Subcutaneous abdominal adipose tissue (tissue), 5 donors: ENCODE results near the gene MPV17L2.

Experiments
- H3K27ac ChIP-seq: one replicate; pipeline ENCODE4 v1.7.0; 2013; ENCODE audit warnings: low read depth, mild to moderate bottlenecking, inconsistent platforms, low read length, moderate library complexity
- H3K27me3 ChIP-seq, 5 donors: one replicate each; pipeline ENCODE4 v1.7.0; 2013; ENCODE audit warnings: low read length in 5 of 5, inconsistent platforms in 1 of 5; ENCODE audit not compliant: control insufficient read depth in 5 of 5, insufficient read depth in 4 of 5
- H3K36me3 ChIP-seq, 5 donors: one replicate each; pipeline ENCODE4 v1.7.0; 2013; ENCODE audit warnings: low read length in 5 of 5; ENCODE audit not compliant: control insufficient read depth in 5 of 5, insufficient read depth in 5 of 5
- H3K4me1 ChIP-seq, 5 donors: one replicate each; pipeline ENCODE4 v1.7.0; 2013; ENCODE audit warnings: low read length in 5 of 5, mild to moderate bottlenecking in 3 of 5, moderate library complexity in 1 of 5; ENCODE audit not compliant: control insufficient read depth in 5 of 5, insufficient read depth in 5 of 5
- H3K4me3 ChIP-seq, 5 donors: one replicate each; pipeline ENCODE4 v1.7.0; 2013; ENCODE audit warnings: low read length in 5 of 5, low read depth in 1 of 5
- H3K9ac ChIP-seq, 5 donors: one replicate each; pipeline ENCODE4 v1.7.0; 2013; ENCODE audit warnings: low read length in 5 of 5, mild to moderate bottlenecking in 4 of 5, moderate library complexity in 3 of 5
- H3K9me3 ChIP-seq, 5 donors: one replicate each; pipeline ENCODE4 v1.7.0; 2013; ENCODE audit warnings: low read length in 5 of 5; ENCODE audit not compliant: control insufficient read depth in 5 of 5
- donor health status: healthy.
- donor health status: healthy.
- donor health status: healthy.
- donor health status: healthy.
- donor health status: healthy.

The MPV17L2 gene

GRCh38 chr19:18190278-18190677, 2.7 kb upstream of the MPV17L2 start:
- Histone ChIP-seq H3K36me3 (no peaks in the 10 kb centered on the region), H3K4me3 (no peak overlapping the region), H3K9ac (no peak overlapping the region), H3K4me1 (peaks cover 9 to 29% (median 26%) of the 10 kb centered on the region in 5 donors), H3K27me3 (no peaks in the 10 kb centered on the region), H3K27ac (no peak overlapping the region), H3K9me3 (no peaks in the 10 kb centered on the region)

DNA sequence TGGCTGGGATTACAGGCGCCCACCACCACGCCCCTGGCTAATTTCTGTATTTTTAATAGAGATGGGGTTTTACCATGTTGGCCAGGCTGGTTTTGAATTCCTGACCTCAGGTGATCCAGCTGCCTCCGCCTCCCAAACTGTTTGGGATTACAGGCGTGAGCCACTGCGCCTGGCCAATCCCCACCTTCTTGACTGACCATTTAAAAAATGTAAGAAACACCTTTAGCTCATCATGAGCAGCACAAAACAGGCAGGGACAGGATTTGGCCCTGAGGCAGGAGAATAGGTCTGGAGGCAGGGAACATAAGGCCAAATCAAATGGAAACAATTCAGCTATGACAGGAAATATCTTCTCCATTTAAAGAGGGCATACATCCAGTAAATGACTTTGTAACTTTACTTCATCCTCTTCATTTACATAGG, 1.4 kb upstream of the MPV17L2 start:
- no peaks in the 10 kb centered on the region for H3K9me3 ChIP-seq
- peak overlapping the region in 4 of 5 donors; percentile 63 to 78 (median 69) for H3K4me3 ChIP-seq
- peaks cover 9 to 29% (median 26%) of the 10 kb centered on the region in 5 donors for H3K4me1 ChIP-seq
- peak overlapping the region; percentile 96 for H3K27ac ChIP-seq
- H3K36me3 ChIP-seq: peaks cover 0 to 10% (median 8%) of the 10 kb centered on the region in 5 donors
- peak overlapping the region; percentile 38 to 86 (median 70) for H3K9ac ChIP-seq
- H3K27me3 ChIP-seq: no peaks in the 10 kb centered on the region

- Histone ChIP-seq H3K27me3 (no peaks in the 10 kb centered on the region), H3K36me3 (peaks cover 0 to 23% (median 19%) of the 10 kb centered on the region in 5 donors), H3K9me3 (no peaks in the 10 kb centered on the region), H3K4me3 (peak overlapping the region; percentile 74 to 86 (median 81)), H3K9ac (peak overlapping the region in 4 of 5 donors; percentile 65 to 89 (median 71)), H3K4me1 (peaks cover 9 to 29% (median 26%) of the 10 kb centered on the region in 5 donors), H3K27ac (peak overlapping the region; percentile 69)
Measured at GRCh38 chr19:18193388-18194180, 566 bp downstream of the MPV17L2 start.

GRCh38 chr19:18194181-18194530, 1.1 kb downstream of the MPV17L2 start:
- Histone ChIP-seq H3K9ac (peak overlapping the region in 2 of 5 donors; percentile 68 to 89), H3K4me3 (peak overlapping the region; percentile 74 to 86 (median 81)), H3K27ac (no peak overlapping the region), H3K9me3 (no peaks in the 10 kb centered on the region), H3K4me1 (peaks cover 9 to 29% (median 26%) of the 10 kb centered on the region in 5 donors), H3K27me3 (no peaks in the 10 kb centered on the region), H3K36me3 (peaks cover 0 to 27% (median 21%) of the 10 kb centered on the region in 5 donors)

- H3K9ac ChIP-seq: peak overlapping the region in 1 of 5 donors; percentile 21
- peaks cover 9 to 29% (median 26%) of the 10 kb centered on the region in 5 donors for H3K4me1 ChIP-seq
- H3K4me3 ChIP-seq: peak overlapping the region in 2 of 5 donors; percentile 81 to 86
- no peaks in the 10 kb centered on the region for H3K9me3 ChIP-seq
- H3K27me3 ChIP-seq: no peaks in the 10 kb centered on the region
- H3K36me3 ChIP-seq: peaks cover 0 to 28% (median 21%) of the 10 kb centered on the region in 5 donors
- H3K27ac ChIP-seq: no peak overlapping the region
Measured at GRCh38 chr19:18194554-18195238, 1.7 kb downstream of the MPV17L2 start.

GRCh38 chr19:18196511-18196845, 3.5 kb downstream of the MPV17L2 start:
- no peaks in the 10 kb centered on the region for H3K27me3 ChIP-seq
- no peak overlapping the region for H3K9ac ChIP-seq
- H3K4me1 ChIP-seq: peaks cover 9 to 29% (median 25%) of the 10 kb centered on the region in 5 donors
- H3K36me3 ChIP-seq: peaks cover 0 to 35% (median 25%) of the 10 kb centered on the region in 5 donors
- H3K27ac ChIP-seq: no peak overlapping the region
- H3K9me3 ChIP-seq: no peaks in the 10 kb centered on the region
- H3K4me3 ChIP-seq: no peak overlapping the region

DNA sequence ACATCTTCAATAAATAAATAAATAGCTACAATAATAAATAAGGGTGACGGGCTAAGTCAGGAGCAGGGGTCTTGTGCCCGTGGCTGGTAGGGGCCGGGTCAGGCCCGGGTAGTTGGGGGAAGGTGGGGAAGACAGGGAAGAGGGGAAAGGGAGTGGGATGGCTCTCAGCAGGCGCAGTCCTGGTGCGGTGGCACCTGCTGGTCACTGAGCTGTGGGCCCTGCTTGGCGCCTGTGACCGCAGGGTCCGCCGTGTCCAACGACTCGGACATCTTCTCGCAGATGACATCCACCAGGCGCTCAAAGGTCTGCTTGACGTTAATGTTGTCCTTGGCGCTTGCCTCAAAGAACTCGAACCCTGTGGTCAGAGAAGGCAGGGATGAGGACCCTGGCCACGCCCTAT, 4.3 kb downstream of the MPV17L2 start:
- Histone ChIP-seq H3K9ac (no peak overlapping the region), H3K27ac (no peak overlapping the region)

DNA sequence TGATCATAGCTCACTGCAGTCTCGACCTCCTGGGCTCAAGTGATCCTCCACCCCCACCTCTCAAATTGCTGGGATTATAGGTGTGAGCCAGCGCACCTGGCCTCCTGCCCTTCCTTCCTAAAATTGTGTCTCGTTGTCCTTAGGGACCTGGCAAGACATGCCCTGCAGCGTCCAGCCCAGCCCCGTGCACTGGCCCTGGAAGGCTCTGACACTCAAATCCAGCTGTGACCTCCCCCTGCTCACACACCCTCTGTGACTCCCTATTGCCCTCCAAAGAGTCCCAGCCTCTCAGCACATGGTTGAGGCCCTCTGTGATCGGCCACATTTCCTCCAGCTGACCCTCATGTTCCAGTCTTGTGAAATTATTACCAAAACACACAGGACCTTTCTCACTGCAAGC, 4.9 kb downstream of the MPV17L2 start:
- Histone ChIP-seq H3K4me3 (no peak overlapping the region), H3K4me1 (peaks cover 5 to 23% (median 21%) of the 10 kb centered on the region in 5 donors), H3K9me3 (no peaks in the 10 kb centered on the region), H3K27me3 (no peaks in the 10 kb centered on the region), H3K36me3 (peaks cover 0 to 35% (median 25%) of the 10 kb centered on the region in 5 donors), H3K9ac (no peak overlapping the region), H3K27ac (no peak overlapping the region)

More for the DNA sequence above, 4.3 kb downstream of the MPV17L2 start:
- no peak overlapping the region for H3K4me3 ChIP-seq
- H3K27me3 ChIP-seq: no peaks in the 10 kb centered on the region
- no peaks in the 10 kb centered on the region for H3K9me3 ChIP-seq
- H3K4me1 ChIP-seq: peaks cover 9 to 22% (median 17%) of the 10 kb centered on the region in 5 donors
- peaks cover 0 to 35% (median 25%) of the 10 kb centered on the region in 5 donors for H3K36me3 ChIP-seq

DNA sequence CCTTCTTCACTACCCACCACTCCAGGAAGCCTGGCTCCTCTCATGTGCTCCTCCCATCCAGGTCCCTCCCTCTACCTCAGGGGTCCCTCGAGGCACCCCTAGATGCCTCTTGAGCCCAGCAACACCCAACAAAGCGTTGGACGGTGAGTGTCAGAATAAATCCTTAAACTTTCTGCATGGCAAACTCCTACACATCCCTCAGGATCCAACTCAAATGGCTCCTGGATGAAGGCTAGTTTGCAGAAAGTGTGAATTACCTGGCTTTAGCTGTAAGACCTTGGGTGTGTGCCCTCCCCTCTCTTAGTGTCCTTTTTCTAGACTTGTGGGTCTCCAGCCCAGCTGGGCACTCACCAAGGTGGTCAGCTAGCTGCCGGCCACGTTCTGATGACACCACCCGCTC, 5.4 kb downstream of the MPV17L2 start:
- Histone ChIP-seq H3K27me3 (no peaks in the 10 kb centered on the region), H3K36me3 (peaks cover 0 to 35% (median 25%) of the 10 kb centered on the region in 5 donors), H3K27ac (no peak overlapping the region), H3K4me1 (peaks cover 8 to 25% (median 23%) of the 10 kb centered on the region in 5 donors), H3K4me3 (no peak overlapping the region), H3K9me3 (no peaks in the 10 kb centered on the region), H3K9ac (no peak overlapping the region)

DNA sequence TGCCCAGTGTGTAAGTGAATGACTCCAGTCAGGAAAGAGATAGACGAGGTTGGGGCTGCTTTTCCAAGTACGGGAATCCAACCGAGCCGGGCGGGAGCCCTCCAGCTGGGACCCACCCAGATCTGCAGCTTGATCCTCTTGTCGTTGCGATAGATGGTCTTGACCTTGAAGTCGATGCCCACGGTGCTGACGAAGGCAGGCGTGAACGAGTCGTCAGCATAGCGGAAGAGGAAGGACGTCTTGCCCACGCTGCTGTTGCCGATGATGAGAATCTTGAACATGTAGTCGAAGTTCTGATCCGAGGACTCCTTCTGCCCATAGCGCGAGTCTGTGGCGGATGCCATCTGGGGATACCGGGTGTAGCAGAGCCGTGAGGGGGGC, 9.4 kb downstream of the MPV17L2 start:
- H3K27ac ChIP-seq: no peak overlapping the region
- H3K9ac ChIP-seq: no peak overlapping the region
- peaks cover 3 to 31% (median 28%) of the 10 kb centered on the region in 5 donors for H3K4me1 ChIP-seq
- H3K36me3 ChIP-seq: peaks cover 0 to 23% (median 13%) of the 10 kb centered on the region in 5 donors
- peak overlapping the region in 1 of 5 donors; percentile 86 for H3K4me3 ChIP-seq
- no peaks in the 10 kb centered on the region for H3K9me3 ChIP-seq
- H3K27me3 ChIP-seq: no peaks in the 10 kb centered on the region
